ENCODE measurements around the gene PRPF18. TPM values are rescaled to one million over a fixed set of nuclear protein-coding genes. Genes with fewer than 3 reads are reported as not detected.
"Not testable (repeated sequence)": the region's sequence is repeated elsewhere in the genome, so short reads cannot be mapped to it uniquely, and the experiment has no call there.

PRPF18 gene
- 17.0 and 24.7 TPM in 2 replicates for total RNA-seq (2014; rRNA removed; shearing (Covaris generic))
- polyA plus RNA-seq (2015; cell fraction: cytosol; rRNA removed) = 11.5 and 13.0 TPM in 2 replicates
- polyA plus RNA-seq (2015; cell fraction: nucleus; rRNA removed) = 4.6 and 15.0 TPM in 2 replicates

GRCh38 chr10:13586676-13587355, at the start of gene PRPF18:
Gene PRPF18, plus strand, starts transcription at chr10:13586965. Its CDS starts 122 bp downstream, at chr10:13587087.
- in situ Hi-C loops (cut with HindIII; ENCODE audit: low pct_unique_long_range_greater_than_20kb, low sequenced_read_pairs) = no loop called here
- DNase-seq (ENCODE audit: low read depth, low spot score) = peak; percentile 88

GRCh38 chr10:13537985-13538384, 48.8 kb upstream of the PRPF18 start:
- in situ Hi-C loops (cut with HindIII; ENCODE audit: low pct_unique_long_range_greater_than_20kb, low sequenced_read_pairs); DNase-seq (ENCODE audit: low read depth, low spot score): not testable (repeated sequence)

GRCh38 chr10:13542533-13542932, 44.2 kb upstream of the PRPF18 start:
- in situ Hi-C loops (cut with HindIII; ENCODE audit: low pct_unique_long_range_greater_than_20kb, low sequenced_read_pairs) = no loop called here
- DNase-seq (ENCODE audit: low read depth, low spot score) = no peak

- DNase-seq (ENCODE audit: low read depth, low spot score) = no peak
- in situ Hi-C loops (cut with HindIII; ENCODE audit: low pct_unique_long_range_greater_than_20kb, low sequenced_read_pairs) = no loop called here
These were observed 36.0 kb upstream of the PRPF18 start for GRCh38 chr10:13550802-13551201.

GRCh38 chr10:13555884-13556510, 30.8 kb upstream of the PRPF18 start:
- no peak for DNase-seq (ENCODE audit: low read depth, low spot score)
- in situ Hi-C loops (cut with HindIII; ENCODE audit: low pct_unique_long_range_greater_than_20kb, low sequenced_read_pairs) = no loop called here

GRCh38 chr10:13559124-13559700, 27.6 kb upstream of the PRPF18 start:
- in situ Hi-C loops (cut with HindIII; ENCODE audit: low pct_unique_long_range_greater_than_20kb, low sequenced_read_pairs) = no loop called here

GRCh38 chr10:13560597-13560996, 26.2 kb upstream of the PRPF18 start:
- no peak for DNase-seq (ENCODE audit: low read depth, low spot score)
- in situ Hi-C loops (cut with HindIII; ENCODE audit: low pct_unique_long_range_greater_than_20kb, low sequenced_read_pairs) = no loop called here

More at GRCh38 chr10:13559124-13559700, 27.6 kb upstream of the PRPF18 start:
- peak; percentile 66 for DNase-seq (ENCODE audit: low read depth, low spot score)

- in situ Hi-C loops (cut with HindIII; ENCODE audit: low pct_unique_long_range_greater_than_20kb, low sequenced_read_pairs) = no loop called here
- no peak for DNase-seq (ENCODE audit: low read depth, low spot score)
These were observed 23.0 kb upstream of the PRPF18 start for GRCh38 chr10:13563481-13564445.

- no peak for DNase-seq (ENCODE audit: low read depth, low spot score)
- in situ Hi-C loops (cut with HindIII; ENCODE audit: low pct_unique_long_range_greater_than_20kb, low sequenced_read_pairs) = no loop called here
These were observed 22.2 kb upstream of the PRPF18 start for GRCh38 chr10:13564576-13564975.

GRCh38 chr10:13567030-13567429, 19.7 kb upstream of the PRPF18 start:
- no peak for DNase-seq (ENCODE audit: low read depth, low spot score)
- in situ Hi-C loops (cut with HindIII; ENCODE audit: low pct_unique_long_range_greater_than_20kb, low sequenced_read_pairs) = no loop called here

GRCh38 chr10:13571541-13571940, 15.2 kb upstream of the PRPF18 start:
- DNase-seq (ENCODE audit: low read depth, low spot score) = no peak

GRCh38 chr10:13573960-13574359, 12.8 kb upstream of the PRPF18 start:
- DNase-seq (ENCODE audit: low read depth, low spot score) = no peak
- in situ Hi-C loops (cut with HindIII; ENCODE audit: low pct_unique_long_range_greater_than_20kb, low sequenced_read_pairs) = no loop called here

More at GRCh38 chr10:13571541-13571940, 15.2 kb upstream of the PRPF18 start:
- in situ Hi-C loops (cut with HindIII; ENCODE audit: low pct_unique_long_range_greater_than_20kb, low sequenced_read_pairs) = no loop called here

GRCh38 chr10:13585195-13585751, 1.5 kb upstream of the PRPF18 start:
- in situ Hi-C loops (cut with HindIII; ENCODE audit: low pct_unique_long_range_greater_than_20kb, low sequenced_read_pairs) = no loop called here

GRCh38 chr10:13585943-13586342, 822 bp upstream of the PRPF18 start:
- in situ Hi-C loops (cut with HindIII; ENCODE audit: low pct_unique_long_range_greater_than_20kb, low sequenced_read_pairs) = no loop called here
- DNase-seq (ENCODE audit: low read depth, low spot score) = no peak

More at GRCh38 chr10:13585195-13585751, 1.5 kb upstream of the PRPF18 start:
- no peak for DNase-seq (ENCODE audit: low read depth, low spot score)

GRCh38 chr10:13587391-13587790, 626 bp downstream of the PRPF18 start:
- in situ Hi-C loops (cut with HindIII; ENCODE audit: low pct_unique_long_range_greater_than_20kb, low sequenced_read_pairs) = no loop called here

GRCh38 chr10:13589316-13589715, 2.6 kb downstream of the PRPF18 start:
- no peak for DNase-seq (ENCODE audit: low read depth, low spot score)
- in situ Hi-C loops (cut with HindIII; ENCODE audit: low pct_unique_long_range_greater_than_20kb, low sequenced_read_pairs) = no loop called here

More at GRCh38 chr10:13587391-13587790, 626 bp downstream of the PRPF18 start:
- DNase-seq (ENCODE audit: low read depth, low spot score) = no peak

GRCh38 chr10:13590886-13591285, 4.1 kb downstream of the PRPF18 start:
- in situ Hi-C loops (cut with HindIII; ENCODE audit: low pct_unique_long_range_greater_than_20kb, low sequenced_read_pairs) = no loop called here

More at GRCh38 chr10:13590886-13591285, 4.1 kb downstream of the PRPF18 start:
- DNase-seq (ENCODE audit: low read depth, low spot score) = no peak
